Cardiac fibroblast (primary cell): ENCODE results near the gene ZNF654.

ENCODE experiments used
- DNase-seq, 2 donors: peaks; one replicate each; pipeline versions ENCODE4 v3.0.0 to v3.0.0-alpha.2; 2010; ENCODE audit warnings: low read depth in 2 of 2
- H3K4me3 ChIP-seq, 2 donors: replicated peaks in 1 of 2; 1 replicate in 1 of 2; 2 replicates in 1 of 2; pipeline ENCODE4 v1.5.1; 2011; ENCODE audit warnings: low read depth in 2 of 2, low read length in 2 of 2, mild to moderate bottlenecking in 2 of 2, moderate library complexity in 1 of 2
- CTCF ChIP-seq: IDR thresholded peaks from one replicate; pipeline ENCODE4 v1.5.1; 2011; ENCODE audit warnings: low read depth, mild to moderate bottlenecking, low read length, inconsistent platforms

Gene ZNF654

GRCh38 chr3:88148651-88149050 is 89.6 kb downstream of the ZNF654 start:
- TF ChIP-seq CTCF = no peak
- peak overlapping the region; percentile 98 for H3K4me3 ChIP-seq
- no peak for DNase-seq

- peak in 1 of 2 donors; percentile 51 for DNase-seq
- no peak for TF ChIP-seq CTCF
- H3K4me3 ChIP-seq = peak overlapping the region; percentile 98
These were observed 90.0 kb downstream of the ZNF654 start for GRCh38 chr3:88149101-88149508.

- TF ChIP-seq CTCF = no peak
- DNase-seq = peak; percentile 93 to 94
- H3K4me3 ChIP-seq = peak within 1 kb of the TSS; percentile 98
These were observed 90.7 kb downstream of the ZNF654 start, which contains the start of gene C3orf38 for GRCh38 chr3:88149509-88150362. TSS of gene C3orf38 (plus strand) at chr3:88149959. CDS start at chr3:88150053, 94 bp downstream.

- peak overlapping the region; percentile 98 for H3K4me3 ChIP-seq
- DNase-seq = peak; percentile 20 to 26
- no peak for TF ChIP-seq CTCF
These were observed 91.3 kb downstream of the ZNF654 start for GRCh38 chr3:88150371-88150770.

- TF ChIP-seq CTCF = no peak
- peak in 1 of 2 donors; percentile 18 for DNase-seq
- H3K4me3 ChIP-seq = peak overlapping the region; percentile 98
These were observed 91.8 kb downstream of the ZNF654 start for GRCh38 chr3:88150806-88151205.

- H3K4me3 ChIP-seq = peak overlapping the region in 1 of 2 donors; percentile 98
- TF ChIP-seq CTCF = no peak
- peak; percentile 16 to 32 for DNase-seq
These were observed 92.3 kb downstream of the ZNF654 start for GRCh38 chr3:88151358-88151757.

- H3K4me3 ChIP-seq = no peak overlapping the region
- no peak for TF ChIP-seq CTCF
- DNase-seq = no peak
These were observed 93.8 kb downstream of the ZNF654 start for GRCh38 chr3:88152841-88153240.
